Stimulated activated CD4-positive, alpha-beta T cell treated with anti-CD3 and anti-CD28 coated beads, TNF-alpha, amount 100 ng/mL, for 48 hours (primary cell): ENCODE data around the gene MIPOL1.
"Not testable (repeated sequence)": the region's sequence is repeated elsewhere in the genome, so short reads cannot be mapped to it uniquely, and the experiment has no call there.

Experiments used
- DNase-seq, 3 donors: peaks; one replicate each; pipeline ENCODE4 v3.0.0-alpha.2; 2020; ENCODE audit warnings: low read depth in 3 of 3

MIPOL1 gene, protein sequence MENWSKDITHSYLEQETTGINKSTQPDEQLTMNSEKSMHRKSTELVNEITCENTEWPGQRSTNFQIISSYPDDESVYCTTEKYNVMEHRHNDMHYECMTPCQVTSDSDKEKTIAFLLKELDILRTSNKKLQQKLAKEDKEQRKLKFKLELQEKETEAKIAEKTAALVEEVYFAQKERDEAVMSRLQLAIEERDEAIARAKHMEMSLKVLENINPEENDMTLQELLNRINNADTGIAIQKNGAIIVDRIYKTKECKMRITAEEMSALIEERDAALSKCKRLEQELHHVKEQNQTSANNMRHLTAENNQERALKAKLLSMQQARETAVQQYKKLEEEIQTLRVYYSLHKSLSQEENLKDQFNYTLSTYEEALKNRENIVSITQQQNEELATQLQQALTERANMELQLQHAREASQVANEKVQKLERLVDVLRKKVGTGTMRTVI

DNA sequence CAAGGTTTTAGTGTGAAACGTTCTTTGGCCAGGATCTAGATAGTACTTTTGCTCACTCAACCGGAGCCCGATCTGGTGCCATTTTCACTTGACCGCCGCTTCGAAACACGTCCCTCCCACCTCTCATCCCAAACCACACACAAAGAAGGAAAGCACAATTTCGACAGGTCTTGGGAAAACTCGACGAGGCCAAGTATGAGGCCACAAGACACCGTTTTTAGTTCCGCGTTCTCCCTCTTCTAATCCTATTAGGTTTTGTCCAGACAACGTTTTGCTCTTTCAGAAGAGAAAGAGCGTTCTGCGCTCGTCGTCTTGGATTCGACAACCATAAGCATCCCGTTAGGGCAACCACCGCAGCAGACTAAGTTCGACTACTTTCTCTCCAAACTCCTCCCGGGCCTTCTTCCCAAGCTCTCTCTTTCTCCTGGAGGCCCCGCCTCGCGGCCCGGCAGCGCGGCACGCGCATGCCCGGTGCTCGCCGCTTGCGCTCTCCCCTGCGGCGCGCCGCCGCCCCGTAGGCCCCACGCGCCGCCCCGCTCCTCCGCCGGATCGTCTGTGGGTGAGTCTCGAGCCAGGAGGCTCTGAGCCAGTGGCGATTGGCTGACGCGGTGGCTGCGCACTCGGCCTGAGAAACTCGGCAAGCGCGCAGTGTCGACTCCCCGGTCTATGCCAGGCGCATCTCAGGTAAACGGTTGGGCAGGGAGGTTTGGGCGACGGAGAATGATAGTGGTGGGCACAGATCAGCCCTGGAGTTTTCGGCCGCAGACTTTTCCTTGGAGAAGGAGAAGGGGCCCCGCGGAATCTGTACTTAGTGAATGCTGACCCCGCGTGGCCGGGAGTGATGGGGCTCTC lies at the start of gene MIPOL1:
MIPOL1 (plus strand) TSS at position 517 of the 852 bp plus-strand sequence. CDS start 49,952 bp downstream, outside the sequence.
- DNase-seq = no peak

DNA sequence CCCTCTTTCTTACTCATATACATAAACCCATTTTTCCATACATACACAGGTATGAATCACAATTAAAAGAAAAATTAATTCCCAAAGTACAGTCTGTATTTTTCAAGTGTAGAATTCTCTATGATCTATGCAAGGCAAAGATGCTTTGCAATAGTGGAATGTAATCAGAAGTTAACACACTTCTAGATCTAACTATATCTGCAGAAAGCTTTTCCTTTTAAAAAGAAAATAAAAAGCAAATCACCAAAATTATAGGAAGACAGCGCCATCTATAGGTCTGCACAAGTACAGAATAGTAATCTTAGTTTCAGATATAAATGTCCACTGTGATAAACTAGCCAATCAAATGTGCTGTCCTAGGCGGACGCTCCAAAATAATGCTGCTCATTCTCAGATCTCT lies 47.3 kb upstream of the MIPOL1 start:
- DNase-seq = no peak

DNA sequence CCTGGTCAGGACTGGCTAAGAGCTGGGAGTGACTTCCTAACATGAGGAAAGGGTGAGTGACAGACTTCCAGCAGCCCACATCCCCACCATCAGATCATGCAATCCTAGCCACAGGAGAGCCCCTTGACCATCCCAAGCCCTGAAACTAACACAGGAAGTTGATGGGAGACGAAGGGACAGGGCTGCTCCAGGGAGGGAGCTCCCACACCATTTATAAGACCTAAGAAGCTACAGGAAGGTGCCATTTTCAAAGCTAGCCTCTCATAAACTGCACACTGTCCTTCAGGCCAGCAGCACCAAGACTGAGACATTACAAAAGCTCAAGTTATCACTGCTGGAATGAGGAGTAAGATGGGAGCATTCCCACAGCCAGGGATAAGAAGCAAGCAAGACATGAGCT lies 44.7 kb upstream of the MIPOL1 start:
- no peak for DNase-seq

DNA sequence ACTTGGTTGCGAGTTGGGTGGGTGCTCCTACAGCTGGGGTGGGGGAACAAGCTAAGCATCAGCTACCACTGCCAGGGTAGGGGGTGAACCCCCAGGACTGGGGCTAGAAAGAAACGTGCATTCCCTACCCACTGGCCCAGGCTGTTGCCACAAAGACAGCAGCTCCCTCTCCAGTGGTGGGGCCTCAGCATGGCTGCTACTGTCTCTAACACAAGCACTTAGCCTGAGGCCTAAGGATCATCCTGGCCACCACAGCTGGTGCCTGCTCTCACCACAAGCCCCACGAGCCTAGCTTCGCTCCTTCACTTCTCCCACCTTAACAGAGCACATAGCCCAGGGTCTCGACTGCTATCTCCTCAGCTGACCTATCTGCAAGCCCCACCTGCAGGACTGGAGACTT lies 44.3 kb upstream of the MIPOL1 start:
- no peak for DNase-seq

DNA sequence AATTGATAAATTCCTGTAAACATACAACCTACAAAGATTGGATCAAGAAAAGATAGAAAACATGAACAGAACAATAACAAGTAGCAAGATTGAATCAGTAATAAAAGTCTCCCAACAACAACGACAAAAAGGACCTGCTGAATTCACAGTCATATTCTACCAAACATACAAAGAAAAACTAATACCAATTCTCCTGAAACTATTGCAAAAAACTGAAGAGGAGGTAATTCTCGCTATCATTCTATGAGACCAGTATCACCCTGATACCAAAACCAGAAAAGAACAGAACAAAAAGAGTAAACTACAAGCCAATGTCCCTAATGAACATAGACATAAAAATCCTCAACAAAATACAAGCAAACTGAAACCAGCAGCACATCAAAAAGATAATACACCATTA lies 39.8 kb upstream of the MIPOL1 start:
- DNase-seq = no peak

DNA sequence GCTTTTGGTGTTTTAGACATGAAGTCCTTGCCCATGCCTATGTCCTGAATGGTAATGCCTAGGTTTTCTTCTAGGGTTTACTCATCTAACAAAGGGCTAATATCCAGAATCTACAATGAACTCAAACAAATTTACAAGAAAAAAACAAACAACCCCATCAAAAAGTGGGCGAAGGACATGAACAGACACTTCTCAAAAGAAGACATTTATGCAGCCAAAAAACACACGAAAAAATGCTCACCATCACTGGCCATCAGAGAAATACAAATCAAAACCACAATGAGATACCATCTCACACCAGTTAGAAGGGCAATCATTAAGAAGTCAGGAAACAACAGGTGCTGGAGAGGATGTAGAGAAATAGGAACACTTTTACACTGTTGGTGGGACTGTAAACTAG lies 35.4 kb upstream of the MIPOL1 start:
- DNase-seq = not testable (repeated sequence)

DNA sequence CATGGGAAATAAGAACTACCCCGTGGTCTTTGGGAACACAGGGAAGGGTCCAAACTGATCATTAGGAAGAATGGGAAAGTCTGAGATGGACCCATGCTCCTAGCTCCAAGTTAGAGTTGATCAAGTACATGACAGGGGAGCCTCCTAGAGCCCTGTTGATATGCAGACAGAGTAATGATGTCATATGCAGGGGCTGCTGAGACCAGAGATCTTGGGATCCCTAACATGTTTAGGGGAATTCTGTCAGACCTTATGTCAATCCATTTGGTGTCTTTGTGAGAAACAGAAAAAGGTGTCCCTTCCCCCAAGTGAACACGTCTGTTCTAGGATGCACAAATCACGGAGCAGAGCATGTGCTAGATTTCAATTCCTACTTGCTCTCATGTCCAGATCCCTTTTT lies 31.9 kb upstream of the MIPOL1 start:
- DNase-seq = no peak

DNA sequence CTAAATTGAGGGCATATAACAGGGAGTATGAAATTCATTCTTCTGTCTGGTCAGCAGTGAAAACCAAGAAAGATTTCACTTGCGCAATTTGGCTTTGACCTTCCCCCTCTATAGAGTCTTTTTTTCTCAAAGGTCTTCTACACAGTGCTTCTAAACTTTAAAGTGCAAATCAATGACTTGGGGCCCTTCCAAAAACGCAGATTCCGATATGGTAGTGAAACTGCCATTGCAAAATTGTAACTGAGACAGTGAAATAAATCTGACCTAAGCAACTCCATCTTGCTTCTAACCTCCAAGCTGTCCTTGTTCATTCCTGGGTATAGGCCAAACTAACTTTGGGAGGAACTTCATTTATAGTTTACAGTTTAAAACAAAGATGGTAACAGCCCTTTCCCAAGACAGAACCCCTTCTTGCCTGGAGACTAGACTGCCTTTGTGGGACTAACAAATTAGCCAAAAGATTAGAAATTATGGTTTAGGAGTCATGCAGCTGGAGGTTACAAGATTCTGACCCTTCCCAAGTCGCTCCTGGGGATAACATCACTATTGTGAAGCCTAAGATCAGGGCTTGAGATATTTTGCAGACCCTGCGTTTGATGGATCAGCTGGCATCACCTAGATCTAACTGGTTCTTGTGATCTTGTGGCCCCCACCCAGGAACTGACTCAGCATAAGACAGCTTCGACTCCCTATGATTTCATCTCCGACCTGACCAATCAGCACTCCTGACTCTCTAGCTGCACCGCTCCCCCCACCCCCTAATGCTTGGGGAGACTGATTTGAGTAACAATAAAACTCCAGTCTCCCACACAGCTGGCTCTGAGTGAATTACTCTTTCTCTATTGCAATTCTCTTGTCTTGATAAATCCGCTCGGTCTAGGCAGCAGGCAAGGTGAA lies 30.3 kb upstream of the MIPOL1 start:
- no peak for DNase-seq

DNA sequence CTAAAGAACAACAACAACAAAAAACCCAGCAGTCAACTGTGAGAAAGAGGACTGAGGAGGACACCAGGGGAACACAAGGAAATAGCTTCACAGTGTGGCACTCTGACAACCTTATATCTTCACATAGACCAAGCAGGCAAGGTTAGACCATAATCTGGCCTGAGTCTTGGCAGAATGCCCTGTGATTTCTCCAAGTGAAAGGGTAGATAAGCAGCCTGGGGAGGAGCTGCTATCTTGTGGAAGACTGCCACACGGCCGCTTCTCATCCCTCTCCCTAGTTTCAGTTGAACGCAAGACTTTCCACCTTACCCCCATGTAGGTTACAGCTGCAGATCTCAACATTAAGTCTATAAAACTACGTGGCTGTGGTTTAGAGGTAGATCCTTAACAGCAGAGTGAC lies 29.0 kb upstream of the MIPOL1 start:
- no peak for DNase-seq

DNA sequence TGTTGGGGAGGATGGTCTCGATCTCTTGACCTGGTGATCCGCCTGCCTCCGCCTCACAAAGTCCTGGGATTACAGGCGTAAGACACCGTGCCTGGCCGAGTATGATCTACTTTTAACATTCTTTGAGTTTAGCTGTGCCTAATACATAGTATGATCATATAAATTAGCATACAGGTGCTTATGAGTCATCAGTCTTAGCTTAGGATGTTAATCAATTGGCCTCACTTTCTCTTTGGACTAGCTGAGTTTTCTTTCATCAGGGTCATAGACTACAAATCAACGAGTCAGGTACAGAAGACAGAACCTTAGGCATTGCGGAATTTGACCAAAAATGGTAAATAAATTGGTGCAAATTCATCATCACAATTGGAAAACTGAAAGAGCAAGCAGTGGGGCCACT lies 27.5 kb upstream of the MIPOL1 start:
- no peak for DNase-seq

DNA sequence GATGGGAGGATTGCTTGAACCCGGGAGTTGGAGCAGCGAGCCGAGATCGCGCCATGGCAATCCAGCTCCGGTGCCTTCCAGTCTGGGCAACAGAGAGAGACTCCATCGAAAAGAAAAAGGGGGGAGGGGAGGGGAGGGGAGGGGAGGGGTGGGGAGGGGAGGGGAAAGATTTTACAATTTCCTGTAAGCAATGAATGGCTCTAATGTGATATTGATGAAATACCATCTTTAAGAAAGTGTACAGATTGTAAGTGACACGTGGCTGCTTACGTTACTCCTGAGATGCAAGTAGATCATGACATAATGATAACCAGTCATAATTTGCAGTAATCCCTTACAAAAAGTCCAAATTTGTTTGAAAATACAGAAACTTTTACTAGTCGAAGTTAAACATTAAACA lies 26.7 kb upstream of the MIPOL1 start:
- no peak for DNase-seq

DNA sequence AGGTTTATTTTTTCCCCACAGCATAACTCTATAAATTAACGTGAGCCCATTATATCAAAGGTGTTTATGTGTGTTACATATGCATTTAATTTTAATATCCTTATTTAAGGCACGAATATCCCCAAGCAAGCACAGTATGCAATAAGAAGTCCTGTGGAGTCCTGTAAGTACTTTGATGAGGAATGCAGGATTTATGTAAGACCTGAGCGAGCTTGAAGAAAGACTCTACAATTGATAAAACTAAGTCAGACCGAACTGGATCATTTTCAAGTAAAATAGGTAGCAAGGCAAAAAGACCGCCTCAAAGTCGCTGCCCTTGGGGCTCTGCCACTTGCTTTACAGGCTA lies 26.1 kb upstream of the MIPOL1 start:
- no peak for DNase-seq

DNA sequence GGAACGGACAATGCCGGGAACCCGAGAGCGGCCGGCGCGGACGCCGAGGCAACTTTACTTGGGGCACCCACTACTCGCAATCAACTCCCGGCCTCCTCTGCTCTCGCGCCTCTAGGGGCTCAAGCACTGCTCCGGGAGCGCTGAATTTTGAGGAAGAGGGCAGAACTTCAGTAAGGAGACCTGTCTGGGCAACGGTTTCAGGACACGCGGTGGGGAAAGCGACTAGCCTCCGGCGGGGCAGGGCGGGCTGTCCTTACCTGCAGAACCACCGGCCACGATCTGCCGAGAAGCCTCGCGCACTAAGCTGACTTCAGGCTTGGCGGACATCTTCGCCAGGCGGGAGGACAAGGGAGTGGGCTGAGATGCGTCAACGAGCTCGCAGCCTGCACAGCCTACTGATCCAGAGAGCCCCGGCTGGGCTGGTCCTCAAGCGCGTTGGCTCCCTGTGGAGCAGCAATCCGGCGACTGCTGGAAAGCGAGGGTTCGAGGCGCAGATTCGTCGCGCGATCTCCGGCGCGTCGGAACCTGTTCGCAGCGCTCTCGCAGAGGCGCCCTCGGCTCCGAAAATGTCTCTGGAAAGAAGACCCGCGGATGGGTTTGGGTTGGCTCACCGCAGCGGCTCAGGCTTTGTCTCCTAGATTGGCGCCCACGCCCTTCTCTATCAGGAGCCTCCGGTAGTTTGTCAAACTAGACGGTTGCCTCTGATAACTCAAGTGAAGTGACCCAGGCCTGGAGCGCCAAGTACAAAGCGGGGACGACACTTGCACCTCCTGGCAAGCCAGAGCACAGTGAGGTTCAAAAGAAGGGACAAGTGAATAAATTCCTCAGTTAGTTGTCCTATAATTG lies 25.5 kb upstream of the MIPOL1 start, which contains the start of gene SLC25A21:
SLC25A21 (minus strand) TSS at position 583 of the 846 bp plus-strand sequence.
- no peak for DNase-seq

DNA sequence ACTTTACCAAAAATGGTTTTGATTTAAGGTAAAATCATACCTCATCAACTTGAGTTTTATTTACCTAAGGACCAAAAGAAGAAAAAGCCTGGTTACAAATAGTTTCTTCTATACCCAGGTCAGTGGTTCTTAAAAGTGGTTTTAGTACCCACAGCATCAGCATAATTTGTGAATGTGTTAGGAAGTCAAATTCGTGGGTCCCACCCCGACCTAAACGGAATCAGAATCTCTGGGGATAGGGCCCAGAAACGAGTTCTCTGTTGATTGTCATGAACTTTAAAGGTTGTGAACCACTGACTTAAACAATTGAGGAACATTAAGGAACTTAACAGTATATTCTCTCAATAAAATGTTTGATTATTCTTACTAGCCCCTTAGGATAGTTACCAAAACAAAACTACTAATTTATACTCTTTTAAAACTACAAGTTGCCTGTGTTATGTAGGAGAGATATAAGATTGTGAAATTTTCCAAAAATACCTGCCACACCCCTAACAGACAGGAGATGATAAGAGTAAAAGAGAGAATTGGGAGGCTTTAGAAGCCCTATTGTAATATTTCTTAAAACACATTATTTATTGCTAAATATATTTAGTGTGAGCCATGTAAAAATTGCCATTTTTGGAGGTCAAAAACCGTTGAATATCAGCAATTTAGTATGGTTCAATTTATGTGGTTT lies 24.7 kb upstream of the MIPOL1 start:
- no peak for DNase-seq

DNA sequence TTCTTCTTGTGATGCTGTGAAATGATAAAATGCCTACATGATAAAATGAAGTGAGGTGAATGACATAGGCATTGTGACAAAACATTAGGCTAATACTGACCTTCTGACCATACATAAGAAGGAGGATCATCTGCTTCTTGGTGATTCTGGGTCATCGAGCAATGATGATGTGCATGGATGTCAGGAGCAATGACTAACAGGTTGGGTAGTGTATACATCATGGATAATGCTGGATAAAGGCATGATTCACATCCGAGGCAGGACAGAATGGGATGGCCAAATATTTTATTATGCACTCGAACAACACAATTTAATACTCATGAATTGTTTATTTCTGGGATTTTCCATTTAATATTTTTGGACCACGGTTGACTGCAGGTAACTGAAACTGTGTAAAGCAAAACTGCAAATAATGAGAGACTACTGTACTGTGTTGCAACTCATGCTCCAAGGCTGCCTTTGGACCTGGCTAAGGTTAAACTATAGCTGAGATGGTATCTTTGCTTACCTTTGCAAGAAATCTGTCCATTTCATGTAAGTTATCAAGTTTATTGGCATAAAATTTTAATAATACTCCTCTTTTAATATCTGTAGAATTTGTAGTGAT lies 17.7 kb upstream of the MIPOL1 start:
- no peak for DNase-seq

DNA sequence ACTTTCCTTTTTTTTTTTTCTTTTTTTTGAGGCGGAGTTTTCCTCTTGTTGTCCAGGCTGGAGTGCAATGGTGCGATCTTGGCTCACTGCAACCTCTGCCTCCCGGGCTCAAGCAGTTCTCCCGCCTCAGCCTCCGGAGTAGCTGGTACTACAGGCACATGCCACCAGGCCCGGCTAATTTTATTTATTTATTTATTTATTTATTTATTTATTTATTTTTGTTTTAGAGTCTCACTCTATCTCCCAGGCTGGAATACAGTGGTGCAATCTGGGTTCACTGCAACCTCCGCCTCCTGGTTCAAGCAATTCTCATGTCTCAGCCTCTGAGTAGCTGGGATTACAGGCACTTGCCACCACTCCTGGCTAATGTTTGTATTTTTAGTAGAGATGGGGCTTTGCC lies 16.9 kb upstream of the MIPOL1 start:
- DNase-seq = not testable (repeated sequence)

DNA sequence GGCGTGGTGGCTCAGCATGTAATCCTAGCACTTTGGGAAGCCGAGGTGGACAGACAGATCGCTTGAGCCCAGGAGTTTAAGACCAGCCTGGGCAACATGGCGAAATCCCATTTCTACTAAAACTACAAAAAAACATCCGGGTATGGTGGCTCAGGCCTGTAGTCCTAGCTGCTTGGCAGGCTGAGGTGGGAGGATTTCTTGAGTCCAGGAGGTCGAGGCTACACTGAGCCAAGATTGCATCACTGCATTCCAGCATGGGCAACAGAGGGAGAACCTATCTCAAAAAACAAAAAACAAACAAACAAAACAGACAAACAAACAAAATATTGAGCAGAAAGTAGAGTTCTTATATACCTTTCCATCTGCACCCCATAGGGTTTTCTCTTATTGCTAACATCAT lies 16.3 kb upstream of the MIPOL1 start:
- no peak for DNase-seq

DNA sequence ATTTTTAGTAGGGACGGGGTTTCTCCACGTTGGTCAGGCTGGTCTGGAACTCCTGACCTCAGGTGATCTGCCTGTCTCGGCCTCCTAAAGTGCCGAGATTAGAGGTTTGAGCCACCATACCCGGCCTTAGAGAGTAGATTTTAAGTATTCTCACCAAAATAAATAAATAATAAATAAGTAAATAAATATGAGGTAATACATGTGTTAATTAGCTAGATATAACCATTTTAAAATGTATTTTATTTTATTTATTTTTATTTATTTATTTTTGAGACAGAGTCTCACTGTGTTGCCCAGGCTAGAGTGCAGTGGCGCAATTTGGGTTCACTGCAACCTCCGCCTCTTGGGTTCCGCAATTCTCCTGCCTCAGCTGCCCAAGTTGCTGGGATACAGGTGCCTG lies 13.2 kb upstream of the MIPOL1 start:
- not testable (repeated sequence) for DNase-seq

DNA sequence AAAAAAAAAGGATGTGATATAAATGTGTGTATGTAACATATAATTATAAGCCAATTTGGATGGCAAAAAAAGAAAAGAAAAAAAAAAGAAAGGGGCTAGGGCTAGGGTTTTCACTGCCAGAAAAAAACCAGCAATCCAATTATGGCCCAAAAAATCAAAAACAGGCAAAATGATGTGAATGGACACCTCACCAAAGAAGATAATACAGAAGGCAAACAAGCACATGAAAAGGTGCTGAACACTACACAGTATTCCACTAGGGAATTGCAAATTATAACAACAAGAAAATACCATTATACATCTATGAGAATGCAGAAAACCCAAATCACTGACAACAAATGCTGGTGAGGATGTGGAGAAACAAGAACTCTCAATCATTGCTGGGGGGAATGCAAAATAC lies 12.1 kb upstream of the MIPOL1 start:
- no peak for DNase-seq

DNA sequence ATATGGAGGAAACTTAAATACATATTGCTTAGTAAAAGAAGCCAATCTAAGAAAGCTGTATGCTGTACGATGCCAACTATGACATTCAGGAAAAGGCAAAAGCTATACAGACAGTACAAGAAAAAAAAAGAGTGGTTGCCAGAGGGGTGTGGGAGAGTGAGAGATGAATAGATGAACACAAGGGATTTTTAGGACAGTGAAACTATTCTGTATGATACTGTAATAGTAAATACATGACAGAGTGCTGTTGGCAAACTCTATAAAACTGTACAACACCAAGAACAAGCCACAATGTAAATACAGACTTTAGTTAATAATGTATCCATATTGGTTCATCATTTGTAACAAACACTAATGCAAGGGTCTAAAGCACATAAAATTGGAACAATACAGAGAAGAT lies 10.9 kb upstream of the MIPOL1 start:
- DNase-seq = no peak
